PFSK-1 (cell line): Measurements from ENCODE around the gene OAT.

Experiments
- FOXP2 ChIP-seq: optimal IDR thresholded peaks from 2 replicates; pipeline ENCODE3; 2011; ENCODE audit warnings: borderline replicate concordance, control low read depth, inconsistent platforms; ENCODE audit not compliant: insufficient read depth; ENCODE audit errors: extremely low read length, extremely low read depth
- POLR2AphosphoS5 ChIP-seq: IDR thresholded peaks from 2 replicates; pipeline ENCODE4 v1.6.1; 2012; ENCODE audit warnings: low read depth, mild to moderate bottlenecking, control low read depth, low read length, moderate library complexity
- TAF1 ChIP-seq: IDR thresholded peaks from 2 replicates; pipeline ENCODE4 v1.6.1; 2012; ENCODE audit warnings: low read length, control low read depth, borderline replicate concordance; ENCODE audit not compliant: insufficient read depth
- TF ChIP-seq, protein P1 (sequence below), 2 experiments: IDR thresholded peaks; 2 replicates each; pipeline versions ENCODE4 v1.6.1 to v1.8.0; 2011 to 2012; ENCODE audit warnings: low read depth in 2 of 2, low read length in 2 of 2, control low read depth in 1 of 2, inconsistent platforms in 1 of 2, mild to moderate bottlenecking in 1 of 2, moderate library complexity in 1 of 2; ENCODE audit not compliant: insufficient read depth in 1 of 2

DNA sequence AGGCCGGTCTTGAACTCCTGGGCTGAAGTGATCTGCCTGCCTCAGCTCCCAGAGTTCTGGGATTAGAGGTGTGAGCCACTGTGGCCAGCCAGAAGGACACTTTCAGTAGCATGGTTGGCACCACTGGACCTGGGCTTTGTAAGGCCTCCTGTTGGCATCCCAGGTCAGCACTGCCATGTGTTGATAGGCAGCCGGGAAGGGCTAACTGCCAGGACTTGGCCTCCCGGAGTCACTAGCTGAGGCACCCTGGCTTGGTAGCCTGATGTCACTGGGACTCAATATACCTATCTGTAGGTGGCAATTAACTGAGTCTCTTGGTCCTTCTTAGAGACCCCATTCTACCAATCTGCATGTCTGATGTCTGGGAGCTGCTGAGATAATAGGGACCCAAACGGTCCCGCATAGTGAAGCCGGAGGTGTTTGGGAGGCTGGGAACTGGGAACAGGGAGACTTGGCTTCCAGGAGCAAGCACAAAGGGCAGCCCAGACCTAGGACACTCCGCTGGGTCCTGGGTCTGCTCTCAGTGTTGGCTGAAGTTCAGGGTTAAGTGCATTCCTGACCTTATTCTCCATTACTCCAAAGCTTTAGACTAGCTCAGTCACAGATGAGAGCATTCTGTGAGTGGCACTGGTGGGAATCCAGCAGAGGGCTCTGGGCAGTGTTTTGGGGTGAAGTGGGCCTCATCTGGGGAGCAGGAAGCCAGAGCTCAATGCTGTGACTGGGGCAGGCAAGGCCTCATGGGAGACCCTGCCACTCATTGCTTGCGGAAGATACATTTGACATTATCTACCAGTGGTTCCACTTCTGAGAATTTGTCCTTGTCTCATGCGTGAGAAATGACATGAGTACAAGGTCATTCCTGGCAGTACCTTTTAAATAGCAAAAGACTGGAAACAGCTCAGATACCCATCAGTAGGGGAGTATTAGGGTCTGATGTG is 45.6 kb upstream of the OAT start:
- no peak for TF ChIP-seq TAF1
- TF ChIP-seq, protein P1, sequence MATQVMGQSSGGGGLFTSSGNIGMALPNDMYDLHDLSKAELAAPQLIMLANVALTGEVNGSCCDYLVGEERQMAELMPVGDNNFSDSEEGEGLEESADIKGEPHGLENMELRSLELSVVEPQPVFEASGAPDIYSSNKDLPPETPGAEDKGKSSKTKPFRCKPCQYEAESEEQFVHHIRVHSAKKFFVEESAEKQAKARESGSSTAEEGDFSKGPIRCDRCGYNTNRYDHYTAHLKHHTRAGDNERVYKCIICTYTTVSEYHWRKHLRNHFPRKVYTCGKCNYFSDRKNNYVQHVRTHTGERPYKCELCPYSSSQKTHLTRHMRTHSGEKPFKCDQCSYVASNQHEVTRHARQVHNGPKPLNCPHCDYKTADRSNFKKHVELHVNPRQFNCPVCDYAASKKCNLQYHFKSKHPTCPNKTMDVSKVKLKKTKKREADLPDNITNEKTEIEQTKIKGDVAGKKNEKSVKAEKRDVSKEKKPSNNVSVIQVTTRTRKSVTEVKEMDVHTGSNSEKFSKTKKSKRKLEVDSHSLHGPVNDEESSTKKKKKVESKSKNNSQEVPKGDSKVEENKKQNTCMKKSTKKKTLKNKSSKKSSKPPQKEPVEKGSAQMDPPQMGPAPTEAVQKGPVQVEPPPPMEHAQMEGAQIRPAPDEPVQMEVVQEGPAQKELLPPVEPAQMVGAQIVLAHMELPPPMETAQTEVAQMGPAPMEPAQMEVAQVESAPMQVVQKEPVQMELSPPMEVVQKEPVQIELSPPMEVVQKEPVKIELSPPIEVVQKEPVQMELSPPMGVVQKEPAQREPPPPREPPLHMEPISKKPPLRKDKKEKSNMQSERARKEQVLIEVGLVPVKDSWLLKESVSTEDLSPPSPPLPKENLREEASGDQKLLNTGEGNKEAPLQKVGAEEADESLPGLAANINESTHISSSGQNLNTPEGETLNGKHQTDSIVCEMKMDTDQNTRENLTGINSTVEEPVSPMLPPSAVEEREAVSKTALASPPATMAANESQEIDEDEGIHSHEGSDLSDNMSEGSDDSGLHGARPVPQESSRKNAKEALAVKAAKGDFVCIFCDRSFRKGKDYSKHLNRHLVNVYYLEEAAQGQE (IDR thresholded peaks at IDR 0.05; ENCODE audit: insufficient read depth in 1 of 2, low read depth in 2 of 2, low read length in 2 of 2), result no peak
- no peak for TF ChIP-seq POLR2AphosphoS5
- TF ChIP-seq FOXP2, result no peak
